MM.1S (cell line): ENCODE measurements around the gene CFI.
A peak's percentile ranks its signal among the peaks of the same experiment; 100 is the strongest.

ENCODE experiments used
- DNase-seq: peaks from one replicate; pipeline ENCODE4 v3.0.0-alpha.2; 2015
- H2AFZ ChIP-seq: fragments of 300-600 bp; sonication (generic); 2 replicates; pipeline ENCODE4 v1.6.0; 2016; ENCODE audit warnings: antibody characterized with exemption, low read length
- H3F3A ChIP-seq: fragments of 300-600 bp; sonication (generic); 2 replicates; pipeline ENCODE4 v1.6.1; 2016; ENCODE audit warnings: mild to moderate bottlenecking, antibody characterized with exemption, low read length, moderate library complexity, mixed read lengths; ENCODE audit not compliant: insufficient read depth
- H3K27ac ChIP-seq: fragments of 300-600 bp; sonication (generic); 2 replicates; pipeline ENCODE4 v1.5.1; 2016; ENCODE audit warnings: mild to moderate bottlenecking, low read length
- H3K27me3 ChIP-seq: fragments of 300-600 bp; sonication (generic); replicated peaks from 2 replicates; pipeline ENCODE4 v1.6.0; 2016; ENCODE audit warnings: low read length; ENCODE audit not compliant: insufficient read depth
- H3K36me3 ChIP-seq: fragments of 300-600 bp; sonication (generic); replicated peaks from 2 replicates; pipeline ENCODE4 v1.6.1; 2016; ENCODE audit warnings: mild to moderate bottlenecking, low read length, mixed read lengths; ENCODE audit not compliant: insufficient read depth
- H3K4me1 ChIP-seq: fragments of 300-600 bp; sonication (generic); 2 replicates; pipeline ENCODE4 v1.6.1; 2016; ENCODE audit warnings: low read length, mixed read lengths
- H3K4me2 ChIP-seq: fragments of 300-600 bp; sonication (generic); 2 replicates; pipeline ENCODE4 v1.6.0; 2016; ENCODE audit warnings: low read depth, low read length
- H3K4me3 ChIP-seq: fragments of 300-600 bp; sonication (generic); 2 replicates; pipeline ENCODE4 v1.5.1; 2016; ENCODE audit warnings: low read length, mixed read lengths
- H3K79me2 ChIP-seq: fragments of 300-600 bp; sonication (generic); 2 replicates; pipeline ENCODE4 v1.6.1; 2016; ENCODE audit warnings: mixed run types, low read length, mixed read lengths
- H3K9ac ChIP-seq: fragments of 300-600 bp; sonication (generic); 2 replicates; pipeline ENCODE4 v1.6.1; 2016; ENCODE audit warnings: low read length, mixed read lengths
- H3K9me2 ChIP-seq: fragments of 300-600 bp; sonication (generic); replicated peaks from 2 replicates; pipeline ENCODE4 v1.6.1; 2016; ENCODE audit warnings: mild to moderate bottlenecking, low read length, mixed read lengths; ENCODE audit not compliant: insufficient read depth
- H3K9me3 ChIP-seq: fragments of 300-600 bp; sonication (generic); replicated peaks from 2 replicates; pipeline ENCODE4 v1.6.1; 2016; ENCODE audit warnings: mild to moderate bottlenecking, low read length, mixed read lengths; ENCODE audit not compliant: insufficient read depth
- H4K20me1 ChIP-seq: fragments of 300-600 bp; sonication (generic); 2 replicates; pipeline ENCODE4 v1.6.1; 2016; ENCODE audit warnings: mild to moderate bottlenecking, low read length, moderate library complexity, mixed read lengths; ENCODE audit not compliant: insufficient read depth
- CTCF ChIP-seq: fragments of 300-600 bp; sonication (generic); IDR thresholded peaks from 2 replicates; pipeline ENCODE4 v1.5.1; 2016; ENCODE audit warnings: antibody characterized with exemption, low read length, mixed read lengths
- EZH2 ChIP-seq: fragments of 300-600 bp; sonication (generic); optimal IDR thresholded peaks from 2 replicates; pipeline ENCODE3; 2017; ENCODE audit warnings: low read depth, mild to moderate bottlenecking, antibody characterized with exemption, low read length, mixed read lengths
- EZH2phosphoT487 ChIP-seq: fragments of 300-600 bp; sonication (generic); IDR thresholded peaks from 2 replicates; pipeline ENCODE4 v1.6.1; 2018; ENCODE audit warnings: antibody characterized with exemption, low read length

Gene CFI

GRCh38 chr4:109729117-109729717 lies 72.6 kb downstream of the CFI start:
- peaks cover 10% of the 10 kb centered on the region; the same call in 1 of the 2 replicates for H3K4me1 ChIP-seq
- no peaks in the 10 kb centered on the region for H3F3A ChIP-seq
- no peak for DNase-seq
- no peaks in the 10 kb centered on the region for H4K20me1 ChIP-seq
- peak overlapping the region; percentile 57; the same call in 1 of the 2 replicates for H3K27ac ChIP-seq
- no peaks in the 10 kb centered on the region for H3K9me2 ChIP-seq
- no peaks in the 10 kb centered on the region for H3K27me3 ChIP-seq
- no peaks in the 10 kb centered on the region for H3K36me3 ChIP-seq
- H3K4me2 ChIP-seq = peak overlapping the region; percentile 87
- peak overlapping the region; percentile 79 for H3K9ac ChIP-seq
- no peaks in the 10 kb centered on the region for H3K9me3 ChIP-seq
- no peak for TF ChIP-seq EZH2
- peak overlapping the region; percentile 76 for H3K4me3 ChIP-seq
- peaks cover 48% of the 10 kb centered on the region for H3K79me2 ChIP-seq
- H2AFZ ChIP-seq = peak overlapping the region; percentile 73

- no peaks in the 10 kb centered on the region for H3K9me3 ChIP-seq
- H3F3A ChIP-seq = no peaks in the 10 kb centered on the region
- no peaks in the 10 kb centered on the region for H3K9me2 ChIP-seq
- peaks cover 10% of the 10 kb centered on the region; the same call in 1 of the 2 replicates for H3K4me1 ChIP-seq
- H3K4me2 ChIP-seq = peak overlapping the region; percentile 87
- H3K27ac ChIP-seq = no peak overlapping the region
- no peaks in the 10 kb centered on the region for H3K27me3 ChIP-seq
- H3K4me3 ChIP-seq = peak overlapping the region; percentile 76
- no peaks in the 10 kb centered on the region for H3K36me3 ChIP-seq
- peaks cover 48% of the 10 kb centered on the region for H3K79me2 ChIP-seq
- H4K20me1 ChIP-seq = no peaks in the 10 kb centered on the region
- DNase-seq = no peak
- H3K9ac ChIP-seq = no peak overlapping the region
- TF ChIP-seq EZH2phosphoT487 (no peak), CTCF (no peak)
- H2AFZ ChIP-seq = no peak overlapping the region
Measured at GRCh38 chr4:109728385-109728784, 73.4 kb downstream of the CFI start.

GRCh38 chr4:109723110-109723509 lies 78.7 kb downstream of the CFI start:
- H3K9ac ChIP-seq = no peak overlapping the region
- H3F3A ChIP-seq = no peaks in the 10 kb centered on the region
- no peaks in the 10 kb centered on the region for H4K20me1 ChIP-seq
- no peak overlapping the region for H2AFZ ChIP-seq
- no peaks in the 10 kb centered on the region for H3K36me3 ChIP-seq
- no peak overlapping the region for H3K4me3 ChIP-seq
- H3K4me2 ChIP-seq = no peak overlapping the region
- no peaks in the 10 kb centered on the region for H3K27me3 ChIP-seq
- H3K9me3 ChIP-seq = no peaks in the 10 kb centered on the region
- TF ChIP-seq CTCF = no peak
- no peak for TF ChIP-seq EZH2phosphoT487
- no peak for TF ChIP-seq EZH2
- no peak for DNase-seq
- no peaks in the 10 kb centered on the region for H3K9me2 ChIP-seq
- H3K79me2 ChIP-seq = peaks cover 60% of the 10 kb centered on the region
- peaks cover 2% of the 10 kb centered on the region; the same call in 1 of the 2 replicates for H3K4me1 ChIP-seq
- H3K27ac ChIP-seq = no peak overlapping the region

GRCh38 chr4:109722357-109722756 lies 79.4 kb downstream of the CFI start:
- H3K36me3 ChIP-seq = no peaks in the 10 kb centered on the region
- no peaks in the 10 kb centered on the region for H3K9me2 ChIP-seq
- TF ChIP-seq EZH2 = no peak
- no peak for TF ChIP-seq CTCF
- no peak for TF ChIP-seq EZH2phosphoT487
- H3K9me3 ChIP-seq = no peaks in the 10 kb centered on the region
- H3F3A ChIP-seq = no peaks in the 10 kb centered on the region
- H3K9ac ChIP-seq = no peak overlapping the region
- no peak overlapping the region for H3K27ac ChIP-seq
- H3K27me3 ChIP-seq = no peaks in the 10 kb centered on the region
- H2AFZ ChIP-seq = no peak overlapping the region
- no peak overlapping the region for H3K4me2 ChIP-seq
- H4K20me1 ChIP-seq = no peaks in the 10 kb centered on the region
- H3K4me3 ChIP-seq = no peak overlapping the region
- no peaks in the 10 kb centered on the region for H3K4me1 ChIP-seq
- peaks cover 53% of the 10 kb centered on the region for H3K79me2 ChIP-seq
- no peak for DNase-seq
